Stimulated activated naive CD8-positive, alpha-beta T cell treated with anti-CD3 and anti-CD28 coated beads, Interleukin-15, Interleukin-2, amounts not matched to agents 100 ng/mL and 50 ng/mL, for 24 hours (primary cell): ENCODE measurements around the gene PPP1CB.

Experiments
- H3K27ac Mint-ChIP-seq: one replicate; pipeline ENCODE4 v1.8.0; 2021; ENCODE audit warnings: mild to moderate bottlenecking, mixed read lengths
- H3K27me3 Mint-ChIP-seq: one replicate; pipeline ENCODE4 v1.8.0; 2021; ENCODE audit warnings: mixed read lengths
- H3K36me3 Mint-ChIP-seq: one replicate; pipeline ENCODE4 v1.8.0; 2021; ENCODE audit warnings: low read depth, mixed read lengths
- H3K4me1 Mint-ChIP-seq: one replicate; pipeline ENCODE4 v1.8.0; 2021; ENCODE audit warnings: low read depth, mixed read lengths
- H3K4me3 Mint-ChIP-seq: one replicate; pipeline ENCODE4 v1.8.0; 2021; ENCODE audit warnings: mild to moderate bottlenecking, mixed read lengths
- H3K9me3 Mint-ChIP-seq: one replicate; pipeline ENCODE4 v1.8.0; 2021; ENCODE audit warnings: mixed read lengths

PPP1CB gene

DNA sequence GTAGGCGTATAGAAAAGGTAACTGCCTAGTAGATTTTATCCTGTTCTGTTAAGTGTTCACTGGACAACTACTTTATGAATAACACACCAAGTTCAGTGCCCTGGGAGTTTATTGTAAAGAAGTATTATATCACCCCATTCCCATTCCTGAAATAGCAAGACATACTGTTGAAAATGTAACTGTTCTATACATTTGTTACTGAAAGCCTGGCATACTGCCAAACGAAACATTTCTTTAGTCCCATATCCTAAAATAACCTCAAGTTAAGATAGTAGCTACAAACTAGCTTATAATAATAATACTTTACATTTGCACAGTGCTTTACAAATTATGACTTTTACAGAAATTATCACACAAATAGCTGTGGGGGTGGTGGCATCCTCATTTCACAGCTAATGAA is 84.2 kb downstream of the PPP1CB start:
- no peak overlapping the region for H3K4me3 Mint-ChIP-seq
- no peaks in the 10 kb centered on the region for H3K36me3 Mint-ChIP-seq
- no peak overlapping the region for H3K27ac Mint-ChIP-seq
- H3K4me1 Mint-ChIP-seq = no peaks in the 10 kb centered on the region
- H3K9me3 Mint-ChIP-seq = no peaks in the 10 kb centered on the region
- H3K27me3 Mint-ChIP-seq = no peaks in the 10 kb centered on the region

DNA sequence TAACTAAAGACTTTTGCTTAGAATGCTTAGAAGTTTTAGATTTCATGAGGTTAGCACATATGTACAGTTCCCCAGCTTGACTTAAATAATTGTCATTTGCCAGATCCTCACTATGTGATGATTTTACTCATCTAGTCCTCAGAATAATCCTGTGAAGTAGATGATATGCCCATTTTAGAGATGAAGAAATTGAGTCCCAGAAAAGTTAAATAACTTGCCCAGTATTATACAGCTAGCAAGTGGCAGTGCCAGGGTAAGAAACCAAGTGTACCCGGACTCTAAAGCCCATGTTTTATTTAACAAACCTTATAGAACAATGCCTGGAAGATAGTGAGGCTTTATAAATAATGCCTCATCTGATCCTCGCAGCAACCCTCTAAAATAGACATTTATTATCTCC is 87.3 kb downstream of the PPP1CB start:
- Mint-ChIP-seq H3K36me3 (no peaks in the 10 kb centered on the region), H3K27me3 (no peaks in the 10 kb centered on the region), H3K4me3 (no peak overlapping the region), H3K9me3 (no peaks in the 10 kb centered on the region), H3K4me1 (no peaks in the 10 kb centered on the region), H3K27ac (no peak overlapping the region)

DNA sequence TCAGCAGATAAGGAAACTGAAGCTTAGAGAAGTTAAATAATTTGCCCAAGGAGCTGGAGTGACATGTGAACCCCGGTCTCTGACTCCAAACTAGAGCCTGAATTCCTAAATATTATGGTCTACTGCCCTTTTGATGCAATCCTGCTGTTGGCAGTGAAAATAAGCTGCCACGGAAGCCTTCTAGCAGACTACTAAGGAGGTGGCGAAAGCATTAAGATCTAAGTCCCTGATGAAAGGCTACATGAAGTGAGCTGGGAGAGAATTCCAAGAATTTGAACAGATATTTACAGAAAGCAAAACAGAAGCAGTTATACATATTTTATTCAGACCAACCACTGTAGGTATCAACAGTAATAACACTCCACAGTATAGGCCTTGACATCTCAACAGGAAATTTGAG is 90.4 kb downstream of the PPP1CB start:
- Mint-ChIP-seq H3K27ac (no peak overlapping the region), H3K36me3 (peaks cover 10% of the 10 kb centered on the region), H3K4me1 (no peaks in the 10 kb centered on the region), H3K27me3 (no peaks in the 10 kb centered on the region), H3K4me3 (no peak overlapping the region), H3K9me3 (no peaks in the 10 kb centered on the region)
